BJ (cell line): ENCODE results near the gene SLC34A3. TPM values are rescaled to one million over a fixed set of nuclear protein-coding genes. Genes with fewer than 3 reads are reported as not detected.

Experiments
- CTCF ChIA-PET: fragments of 350-600 bp; formaldehyde crosslinking; extraction: SDS; loops from one replicate; lab custom pipeline; 2021; ENCODE audit warnings: antibody characterized with exemption, inconsistent platforms; lab: Yijun Ruan, JAX
- POLR2A ChIA-PET: fragments of 300-600 bp; sonication (Branson Sonifier 250); formaldehyde crosslinking; extraction: SDS; loops from one replicate; lab custom pipeline; 2021; ENCODE audit warnings: antibody characterized with exemption; lab: Charles Lee
- DNase-seq: peaks from one replicate; pipeline ENCODE4 v3.0.0-alpha.2; 2011; ENCODE audit warnings: low read depth
- H3K27me3 ChIP-seq: 2 replicates; pipeline ENCODE4 v1.6.0; 2011; ENCODE audit warnings: low read length; ENCODE audit not compliant: control insufficient read depth, insufficient read depth
- H3K36me3 ChIP-seq: 2 replicates; pipeline ENCODE4 v1.5.1; 2011; ENCODE audit warnings: low read length; ENCODE audit not compliant: control insufficient read depth, insufficient read depth
- H3K4me3 ChIP-seq: 2 replicates; pipeline ENCODE4 v1.5.1; 2011; ENCODE audit warnings: low read depth, mild to moderate bottlenecking, control low read depth, low read length
- CTCF ChIP-seq: IDR thresholded peaks from 2 replicates; pipeline ENCODE4 v1.5.1; 2011; ENCODE audit warnings: low read depth, mild to moderate bottlenecking, control low read depth, inconsistent platforms, low read length, moderate library complexity; ENCODE audit not compliant: insufficient read depth
- polyA plus RNA-seq: library from polyadenylated mRNA; depleted of rRNA; stranded (reverse); fragments of >200 nt; gene quantifications from 2 replicates; pipeline ENCODE4 v1.2.3, GENCODE V29; 2011

Gene SLC34A3
- polyA plus RNA-seq, 1 experiment: not detected

GRCh38 chr9:137233143-137233980 lies 2.7 kb downstream of the SLC34A3 start:
- H3K4me3 ChIP-seq: no peak overlapping the region
- no peak for DNase-seq
- TF ChIP-seq CTCF: no peak
- no peaks in the 10 kb centered on the region for H3K27me3 ChIP-seq
- H3K36me3 ChIP-seq: no peaks in the 10 kb centered on the region
- ChIA-PET POLR2A (no interaction called here), CTCF (no interaction called here)

- no peaks in the 10 kb centered on the region for H3K27me3 ChIP-seq
- no peak for DNase-seq
- ChIA-PET POLR2A (no interaction called here), CTCF (interaction anchor here (0.6 to 1.0 kb wide), 3 partner anchors 19 to 210 kb away, joined by 3 to 4 read pairs (median 3); partner anchors contain the start of gene MAN1B1)
- TF ChIP-seq CTCF: no peak
- H3K36me3 ChIP-seq: no peaks in the 10 kb centered on the region; the same call in 1 of the 2 replicates
- no peak overlapping the region for H3K4me3 ChIP-seq
Measured at GRCh38 chr9:137234055-137234697, 3.5 kb downstream of the SLC34A3 start.

GRCh38 chr9:137234758-137235423 lies 4.2 kb downstream of the SLC34A3 start:
- Histone ChIP-seq H3K27me3 (no peaks in the 10 kb centered on the region), H3K36me3 (no peaks in the 10 kb centered on the region; the same call in 1 of the 2 replicates), H3K4me3 (no peak overlapping the region)
- POLR2A ChIA-PET: no interaction called here
- TF ChIP-seq CTCF: no peak
- no peak for DNase-seq
- CTCF ChIA-PET: interaction anchor here (0.6 to 1.0 kb wide), 4 partner anchors 20 to 444 kb away, joined by 3 to 4 read pairs (median 3); partner anchors contain the start of genes MAN1B1 and TMEM141

- ChIA-PET CTCF (interaction anchor here (0.6 to 3.3 kb wide), 21 partner anchors 8 to 445 kb away, joined by 3 to 36 read pairs (median 6); partner anchors contain the start of genes CYSRT1, RNF208, RNF224 and STPG3), POLR2A (no interaction called here)
- TF ChIP-seq CTCF: no peak
- H3K4me3 ChIP-seq: no peak overlapping the region
- no peak for DNase-seq
- no peaks in the 10 kb centered on the region for H3K27me3 ChIP-seq
- no peaks in the 10 kb centered on the region; the same call in 1 of the 2 replicates for H3K36me3 ChIP-seq
Measured at GRCh38 chr9:137235424-137236237, 4.9 kb downstream of the SLC34A3 start.
